Lung (tissue), 12 donors: ENCODE measurements around the gene PDGFC. TPM values are rescaled to one million over a fixed set of nuclear protein-coding genes. Genes with fewer than 3 reads are reported as not detected.

Source experiments
- ATAC-seq: fragments of 200-7000 bp; cut with Tn5 transposase; one replicate; pipeline ENCODE4 v1.9.1; 2020; ENCODE audit warnings: moderate number of reproducible peaks; ENCODE audit not compliant: insufficient read depth, low FRiP score
- DNase-seq, 3 donors: peaks; one replicate each; pipeline ENCODE4 v3.0.0-alpha.2; 2013 to 2017
- H3K27ac ChIP-seq, 2 donors: one replicate each; pipeline ENCODE4 v1.5.1; 2013; ENCODE audit warnings: mild to moderate bottlenecking in 2 of 2, moderate library complexity in 2 of 2, control low read depth in 1 of 2, inconsistent platforms in 1 of 2, low read depth in 1 of 2, low read length in 1 of 2
- H3K27me3 ChIP-seq, 3 donors: one replicate each; pipeline ENCODE4 v1.5.1; 2013; ENCODE audit warnings: low read length in 2 of 3; ENCODE audit not compliant: control insufficient read depth in 3 of 3, insufficient read depth in 3 of 3
- H3K36me3 ChIP-seq, 4 donors: one replicate each; pipeline ENCODE4 v1.5.1; 2013; ENCODE audit warnings: low read length in 4 of 4, mild to moderate bottlenecking in 1 of 4, moderate library complexity in 1 of 4; ENCODE audit not compliant: control insufficient read depth in 4 of 4, insufficient read depth in 4 of 4
- H3K4me1 ChIP-seq, 5 donors: one replicate each; pipeline ENCODE4 v1.5.1; 2013; ENCODE audit warnings: low read length in 5 of 5, mild to moderate bottlenecking in 2 of 5, moderate library complexity in 1 of 5; ENCODE audit not compliant: control insufficient read depth in 5 of 5, insufficient read depth in 5 of 5
- H3K4me3 ChIP-seq: one replicate; pipeline ENCODE4 v1.5.1; 2013; ENCODE audit warnings: mild to moderate bottlenecking, control low read depth, moderate library complexity
- H3K9ac ChIP-seq, 2 donors: one replicate each; pipeline ENCODE4 v1.5.1; 2013; ENCODE audit warnings: low read length in 2 of 2, control low read depth in 1 of 2; ENCODE audit not compliant: insufficient read depth in 1 of 2
- H3K9me3 ChIP-seq, 4 donors: one replicate each; pipeline ENCODE4 v1.5.1; 2013; ENCODE audit warnings: low read length in 3 of 4, mild to moderate bottlenecking in 1 of 4, moderate library complexity in 1 of 4; ENCODE audit not compliant: control insufficient read depth in 4 of 4, insufficient read depth in 3 of 4
- WGBS, 2 donors: extraction: QIAGEN DNeasy Blood & Tissue Kit; methylation state at CpG; one replicate each; pipeline ENCODE4 v1.1.7; 2013; 5-methylcytosine and 5-hydroxymethylcytosine counted together
- polyA plus RNA-seq, 2 donors: library from polyadenylated mRNA; stranded (reverse); fragments of 200-250 nt; gene quantifications; one replicate each; pipeline ENCODE4 v1.2.1, GENCODE V29; 2013
- total RNA-seq, 2 donors: library from RNA; depleted of rRNA in 1 of 2; stranded (reverse); fragments of >200 nt in 1 of 2; gene quantifications; one replicate each; pipeline ENCODE4 v1.2.1, GENCODE V29; 2014 to 2021
- TF ChIP-seq, protein P1 (sequence below): IDR thresholded peaks from 2 replicates; pipeline ENCODE4 v1.5.1; 2012; ENCODE audit warnings: mild to moderate bottlenecking; ENCODE audit errors: control extremely low read depth, extremely low read depth
- donor health status: control.
- donor health status: control.
- donor health status: Bipolar disorder and iron deficiency.
- donor health status: healthy.
- donor health status: DM: yes; HTN: yes; CAD: no.

The PDGFC gene
- total and polyA plus RNA-seq, 4 donors: 4.5 to 56.0 (median 11.7) TPM

DNA sequence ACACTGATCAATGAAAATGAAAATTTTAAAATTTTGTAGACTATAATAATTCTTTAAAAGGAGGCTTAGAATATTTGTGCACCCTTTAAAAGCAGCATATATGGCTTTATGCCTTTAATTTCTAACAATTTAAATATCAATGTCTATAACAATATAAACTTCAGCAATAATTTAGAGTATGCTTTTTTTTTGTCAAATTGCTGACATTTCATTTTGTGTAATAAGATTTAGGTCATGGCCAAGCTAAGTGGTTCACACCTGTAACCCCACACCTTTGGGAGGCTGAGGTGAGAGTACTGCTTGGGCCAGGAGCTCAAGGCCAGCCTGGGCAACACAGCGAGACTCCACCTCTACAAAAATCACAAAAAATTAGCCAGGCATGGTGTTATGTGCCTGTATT, 86.2 kb downstream of the PDGFC start:
- Histone ChIP-seq H3K27me3 (no peaks in the 10 kb centered on the region), H3K9me3 (peaks cover 0 to 3% (median 1%) of the 10 kb centered on the region in 4 donors), H3K36me3 (no peaks in the 10 kb centered on the region), H3K4me3 (no peak overlapping the region), H3K9ac (no peak overlapping the region), H3K4me1 (no peaks in the 10 kb centered on the region), H3K27ac (no peak overlapping the region)
- DNase-seq (no peak), ATAC-seq (no peak)
- WGBS, 2 donors: 91 to 100% methylated on average over 1 of the region's 1 CpG
- TF ChIP-seq, protein P1, sequence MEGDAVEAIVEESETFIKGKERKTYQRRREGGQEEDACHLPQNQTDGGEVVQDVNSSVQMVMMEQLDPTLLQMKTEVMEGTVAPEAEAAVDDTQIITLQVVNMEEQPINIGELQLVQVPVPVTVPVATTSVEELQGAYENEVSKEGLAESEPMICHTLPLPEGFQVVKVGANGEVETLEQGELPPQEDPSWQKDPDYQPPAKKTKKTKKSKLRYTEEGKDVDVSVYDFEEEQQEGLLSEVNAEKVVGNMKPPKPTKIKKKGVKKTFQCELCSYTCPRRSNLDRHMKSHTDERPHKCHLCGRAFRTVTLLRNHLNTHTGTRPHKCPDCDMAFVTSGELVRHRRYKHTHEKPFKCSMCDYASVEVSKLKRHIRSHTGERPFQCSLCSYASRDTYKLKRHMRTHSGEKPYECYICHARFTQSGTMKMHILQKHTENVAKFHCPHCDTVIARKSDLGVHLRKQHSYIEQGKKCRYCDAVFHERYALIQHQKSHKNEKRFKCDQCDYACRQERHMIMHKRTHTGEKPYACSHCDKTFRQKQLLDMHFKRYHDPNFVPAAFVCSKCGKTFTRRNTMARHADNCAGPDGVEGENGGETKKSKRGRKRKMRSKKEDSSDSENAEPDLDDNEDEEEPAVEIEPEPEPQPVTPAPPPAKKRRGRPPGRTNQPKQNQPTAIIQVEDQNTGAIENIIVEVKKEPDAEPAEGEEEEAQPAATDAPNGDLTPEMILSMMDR: no peak

DNA sequence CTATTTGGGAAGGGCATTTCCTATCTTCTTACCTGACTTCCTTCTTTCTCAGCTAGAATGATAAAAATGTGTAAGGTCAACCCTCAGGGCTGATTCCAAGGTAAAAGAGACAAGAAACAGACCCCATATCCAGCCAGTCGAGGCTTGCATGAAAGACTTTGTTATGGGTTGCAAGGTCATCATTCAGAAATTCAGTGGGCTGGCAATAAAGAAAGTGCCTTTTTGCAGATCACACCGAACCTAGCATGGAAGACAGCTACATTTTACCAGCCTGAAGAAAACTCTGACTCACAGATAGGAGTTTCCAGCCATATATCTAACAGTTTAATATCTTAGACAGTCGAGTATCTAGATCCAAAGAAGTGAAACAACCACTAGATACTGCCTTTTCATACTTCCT, 87.4 kb downstream of the PDGFC start:
- 62 to 72% methylated on average over 3 of the region's 3 CpGs for WGBS, 2 donors
- Histone ChIP-seq H3K9ac (no peak overlapping the region), H3K27me3 (no peaks in the 10 kb centered on the region), H3K27ac (no peak overlapping the region), H3K9me3 (peaks cover 0 to 8% (median 1%) of the 10 kb centered on the region in 4 donors), H3K4me1 (no peaks in the 10 kb centered on the region), H3K36me3 (no peaks in the 10 kb centered on the region), H3K4me3 (no peak overlapping the region)
- no peak for ATAC-seq
- DNase-seq: no peak
- TF ChIP-seq, protein P1: no peak

DNA sequence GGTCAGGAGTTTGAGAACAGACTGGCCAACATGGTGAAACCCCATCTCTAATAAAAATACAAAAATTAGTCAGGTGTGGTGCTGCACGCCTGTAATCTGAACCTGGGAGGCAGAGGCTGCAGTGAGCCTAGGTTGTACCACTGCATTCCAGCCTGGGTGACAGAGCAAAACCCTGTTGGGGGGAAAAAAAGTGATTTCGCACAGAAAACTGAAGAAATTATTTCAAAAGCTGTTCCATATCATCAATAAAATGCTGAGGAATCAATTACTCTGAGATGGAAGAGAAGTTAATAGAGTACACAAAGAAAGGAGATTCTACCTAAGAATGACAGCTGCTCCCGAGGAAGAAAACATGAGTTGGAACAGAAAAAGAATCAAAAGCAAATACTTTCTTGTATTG, 95.9 kb downstream of the PDGFC start:
- Histone ChIP-seq H3K9me3 (peaks cover 0 to 5% (median 0%) of the 10 kb centered on the region in 4 donors), H3K36me3 (no peaks in the 10 kb centered on the region), H3K27ac (no peak overlapping the region), H3K27me3 (no peaks in the 10 kb centered on the region), H3K4me1 (peaks cover 0 to 3% (median 0%) of the 10 kb centered on the region in 5 donors), H3K4me3 (no peak overlapping the region), H3K9ac (no peak overlapping the region)
- WGBS, 2 donors: 91% methylated on average over 3 of the region's 3 CpGs
- no peak for ATAC-seq
- TF ChIP-seq, protein P1: no peak
- no peak for DNase-seq

DNA sequence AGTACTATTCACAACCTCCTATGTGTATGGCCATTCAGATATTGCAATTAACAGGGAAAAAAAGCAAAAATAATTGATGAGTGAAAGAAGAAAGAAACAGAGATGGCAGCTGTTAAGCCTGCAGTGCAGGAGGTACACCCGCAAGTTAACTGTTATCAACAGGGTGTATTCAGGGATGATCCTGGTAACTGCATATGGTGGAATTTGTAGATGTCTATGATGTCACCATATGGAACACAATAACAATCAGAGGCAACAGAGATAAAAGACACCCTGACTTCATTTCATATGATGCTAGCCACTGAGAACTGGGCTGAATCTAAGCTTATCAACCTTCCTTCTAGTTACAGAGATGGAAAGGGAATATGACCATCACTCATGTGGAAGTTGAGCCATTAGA, 96.5 kb downstream of the PDGFC start:
- 94 to 99% methylated on average over 1 of the region's 1 CpG for WGBS, 2 donors
- Histone ChIP-seq H3K27ac (no peak overlapping the region), H3K9me3 (peaks cover 0 to 3% (median 0%) of the 10 kb centered on the region in 4 donors), H3K9ac (no peak overlapping the region), H3K27me3 (no peaks in the 10 kb centered on the region), H3K36me3 (no peaks in the 10 kb centered on the region), H3K4me1 (peaks cover 0 to 6% (median 0%) of the 10 kb centered on the region in 5 donors), H3K4me3 (no peak overlapping the region)
- DNase-seq (no peak), ATAC-seq (no peak)
- TF ChIP-seq, protein P1: no peak
